GM21515 (cell line): ENCODE data around the gene CBLN3.

Experiments
- ATAC-seq: cut with Tn5 transposase; IDR thresholded peaks from one replicate; pipeline ENCODE4 v1.9.1; 2021; ENCODE audit not compliant: unreplicated experiment

CBLN3 gene

GRCh38 chr14:24385524-24385923, 43.9 kb downstream of the CBLN3 start:
- no peak for ATAC-seq

- no peak for ATAC-seq
Measured at GRCh38 chr14:24384169-24384568, 45.3 kb downstream of the CBLN3 start.

- no peak for ATAC-seq
Measured at GRCh38 chr14:24382064-24382371, 47.5 kb downstream of the CBLN3 start.

- no peak for ATAC-seq
Measured at GRCh38 chr14:24381363-24382063, 48.0 kb downstream of the CBLN3 start.

- no peak for ATAC-seq
Measured at GRCh38 chr14:24379907-24380730, 49.3 kb downstream of the CBLN3 start.

- no peak for ATAC-seq
Measured at GRCh38 chr14:24378981-24379906, 50.2 kb downstream of the CBLN3 start.

GRCh38 chr14:24378327-24378726, 51.1 kb downstream of the CBLN3 start:
- no peak for ATAC-seq

GRCh38 chr14:24377657-24378056, 51.8 kb downstream of the CBLN3 start:
- no peak for ATAC-seq

GRCh38 chr14:24377126-24377525, 52.3 kb downstream of the CBLN3 start:
- ATAC-seq: no peak
